GM21619 (cell line): ENCODE data around the gene U2AF1L4.

ENCODE experiments used
- ATAC-seq: cut with Tn5 transposase; IDR thresholded peaks from one replicate; pipeline ENCODE4 v1.9.1; 2021; ENCODE audit not compliant: unreplicated experiment

The U2AF1L4 gene

DNA sequence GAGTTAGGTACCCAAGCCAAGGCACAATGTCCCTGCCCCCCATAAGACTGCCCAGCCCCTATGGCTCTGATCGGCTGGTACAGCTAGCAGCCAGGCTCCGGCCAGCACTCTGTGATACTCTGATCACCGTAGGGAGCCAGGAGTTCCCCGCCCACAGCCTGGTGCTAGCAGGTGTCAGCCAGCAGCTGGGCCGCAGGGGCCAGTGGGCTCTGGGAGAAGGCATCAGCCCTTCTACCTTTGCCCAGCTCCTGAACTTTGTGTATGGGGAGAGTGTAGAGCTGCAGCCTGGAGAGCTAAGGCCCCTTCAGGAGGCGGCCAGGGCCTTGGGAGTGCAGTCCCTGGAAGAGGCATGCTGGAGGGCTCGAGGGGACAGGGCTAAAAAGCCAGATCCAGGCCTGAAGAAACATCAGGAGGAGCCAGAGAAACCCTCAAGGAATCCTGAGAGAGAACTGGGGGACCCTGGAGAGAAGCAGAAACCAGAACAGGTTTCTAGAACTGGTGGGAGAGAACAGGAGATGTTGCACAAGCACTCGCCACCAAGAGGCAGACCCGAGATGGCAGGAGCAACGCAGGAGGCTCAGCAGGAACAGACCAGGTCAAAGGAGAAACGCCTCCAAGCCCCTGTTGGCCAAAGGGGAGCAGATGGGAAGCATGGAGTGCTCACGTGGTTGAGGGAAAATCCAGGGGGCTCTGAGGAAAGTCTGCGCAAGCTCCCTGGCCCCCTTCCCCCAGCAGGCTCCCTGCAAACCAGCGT lies 30.4 kb downstream of the U2AF1L4 start:
- ATAC-seq, result no peak

DNA sequence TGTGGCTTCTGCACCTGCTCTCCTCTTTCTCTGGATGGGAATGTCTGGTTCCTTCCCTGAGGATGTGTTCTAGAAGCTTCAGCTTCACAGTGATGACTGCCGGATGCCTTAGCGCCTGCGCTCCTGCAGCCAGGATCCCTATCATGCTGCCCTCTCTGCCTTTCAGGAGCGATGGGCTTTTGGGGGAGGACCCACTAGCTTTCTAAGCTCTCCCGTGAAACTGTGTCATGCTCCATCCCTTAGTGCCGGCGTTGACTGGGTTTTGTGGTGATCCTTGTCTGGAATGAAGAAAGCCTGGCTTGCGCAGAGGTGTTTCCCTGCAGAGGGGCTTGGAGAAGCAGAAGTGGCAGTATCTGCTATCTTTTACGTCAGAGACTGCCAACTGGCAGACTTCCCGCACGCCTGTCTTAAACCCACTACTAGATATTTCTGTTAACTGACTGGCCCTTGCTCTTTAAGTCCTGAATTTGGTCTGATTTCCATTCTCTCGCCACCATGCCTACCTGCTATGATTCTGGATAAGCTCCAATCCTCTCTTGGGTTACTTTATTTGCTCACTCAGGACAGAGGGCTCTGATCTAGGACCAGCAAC lies 31.2 kb downstream of the U2AF1L4 start:
- ATAC-seq, result no peak

DNA sequence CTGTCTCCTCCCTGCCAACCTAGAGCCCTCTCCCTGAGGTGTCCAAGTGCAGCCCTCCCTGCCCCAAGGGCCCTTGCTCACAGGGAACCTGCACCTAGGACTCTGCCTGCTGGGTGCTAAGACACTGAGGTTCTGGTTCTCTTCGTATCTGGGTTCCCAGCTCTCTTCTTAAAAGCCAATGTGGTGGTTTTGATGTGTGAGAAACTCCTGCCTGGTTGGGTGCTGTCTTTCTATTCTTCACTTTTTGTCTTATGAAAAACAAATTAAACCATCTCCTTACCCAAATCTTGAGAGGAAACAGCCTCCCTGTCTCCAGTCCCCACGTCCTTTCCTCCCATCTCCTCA lies 31.7 kb downstream of the U2AF1L4 start:
- ATAC-seq, result no peak

DNA sequence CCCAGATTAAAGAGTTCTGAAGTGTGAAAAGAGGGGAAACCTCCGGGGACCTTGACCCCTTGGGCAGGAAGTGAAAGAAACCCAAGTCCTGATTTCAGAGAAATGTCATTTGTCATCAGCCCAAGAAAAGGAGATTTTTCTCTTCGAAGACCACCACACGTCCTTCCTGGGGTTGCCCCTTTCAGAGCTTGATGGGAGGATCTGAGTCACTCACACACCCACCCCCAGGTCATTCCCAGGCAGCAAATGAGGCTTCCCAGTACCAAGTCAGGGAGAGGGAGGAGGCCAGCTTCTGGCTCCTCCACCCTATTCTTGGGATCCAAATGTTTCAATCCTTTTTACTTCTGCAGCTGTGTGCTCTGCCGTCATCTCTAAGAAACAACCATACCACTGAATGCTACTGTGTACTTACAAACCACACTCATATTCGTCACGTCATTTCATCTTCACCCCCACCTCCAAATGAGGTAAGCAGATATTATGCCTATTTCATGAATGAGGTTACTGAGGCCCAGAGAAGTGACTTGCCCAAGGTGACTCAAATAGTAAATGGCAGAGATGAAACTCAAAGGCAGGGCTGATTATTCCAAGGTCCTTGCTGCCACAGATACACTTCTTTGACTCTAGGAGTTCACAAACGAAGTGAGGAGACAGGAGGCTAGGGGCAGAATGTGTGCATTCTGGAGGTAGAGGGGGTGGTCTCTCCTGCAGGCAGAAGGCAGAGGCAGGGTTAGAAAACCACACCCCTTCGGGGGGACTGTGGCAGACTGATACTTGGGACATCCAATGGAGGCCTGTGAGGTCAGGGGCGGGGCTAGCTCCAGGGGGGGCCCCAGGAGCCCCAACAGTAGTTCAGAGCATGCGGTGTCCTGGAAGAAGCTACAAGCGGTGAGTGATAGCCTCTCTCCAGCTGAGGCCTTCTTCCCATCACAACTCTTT lies 32.4 kb downstream of the U2AF1L4 start:
- no peak for ATAC-seq

DNA sequence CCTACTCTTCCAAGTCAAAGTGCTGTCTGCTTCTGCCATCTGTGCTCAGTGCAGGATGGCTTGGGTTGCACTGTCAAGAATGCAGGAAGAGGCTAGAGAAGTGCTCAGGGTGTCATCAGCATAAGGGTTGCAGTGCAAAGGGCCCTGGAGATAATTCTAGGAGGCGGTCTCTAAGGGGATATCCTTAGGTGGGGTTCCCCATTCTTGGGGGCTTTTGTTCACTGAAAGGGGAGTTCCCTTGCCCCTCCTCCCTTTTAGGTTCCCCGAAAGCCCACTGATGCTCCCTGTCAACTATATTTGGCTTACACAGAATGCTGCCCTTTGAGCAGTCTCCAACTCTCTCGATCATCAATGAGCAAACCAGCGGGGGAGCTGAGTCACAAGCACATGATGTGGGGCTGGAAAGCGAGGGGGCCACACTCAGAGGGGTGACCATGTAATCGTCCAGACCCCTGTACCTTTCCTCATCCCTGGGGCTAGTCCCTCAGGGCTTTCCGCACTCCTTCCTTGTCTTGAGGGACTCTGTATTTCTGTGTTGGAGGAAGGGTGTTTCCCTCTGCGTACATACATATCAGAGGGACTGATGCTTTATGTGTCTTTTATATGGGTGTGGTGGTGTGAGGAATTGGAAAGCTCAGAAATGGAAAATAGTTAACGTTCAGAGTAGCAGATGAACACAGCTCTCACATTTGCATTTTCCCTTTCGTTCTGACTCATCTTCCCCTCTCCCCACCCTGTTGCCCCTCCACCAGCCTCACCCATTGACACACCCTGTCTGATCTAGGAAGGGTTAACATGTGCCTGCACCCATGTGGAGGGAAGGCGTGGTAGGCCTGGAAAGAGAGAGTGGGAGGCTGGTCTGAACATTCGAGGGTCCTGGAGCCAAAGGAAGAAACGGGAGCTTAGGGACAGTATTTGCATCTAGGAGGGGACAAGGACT lies 34.2 kb downstream of the U2AF1L4 start:
- peak; percentile 28 for ATAC-seq

DNA sequence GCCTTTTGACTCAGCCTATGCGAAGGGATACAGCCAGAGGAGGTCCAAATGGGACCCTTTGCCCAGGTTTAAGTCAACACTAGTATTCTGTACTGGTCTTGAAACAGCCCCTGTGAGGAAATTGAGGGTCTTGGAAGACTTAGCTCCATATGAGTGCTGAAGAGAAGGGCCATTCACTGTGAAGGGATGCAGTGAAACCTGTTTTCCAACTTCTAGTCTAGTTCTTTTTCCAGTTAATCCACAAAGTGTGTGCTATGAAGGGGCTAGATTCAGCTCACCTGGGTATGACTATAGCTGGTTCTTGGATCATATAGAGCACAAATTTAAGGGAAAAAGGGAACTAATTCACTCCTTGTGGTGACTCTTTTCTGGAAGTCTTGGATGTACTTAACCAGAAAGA lies 36.8 kb downstream of the U2AF1L4 start:
- ATAC-seq, result no peak

DNA sequence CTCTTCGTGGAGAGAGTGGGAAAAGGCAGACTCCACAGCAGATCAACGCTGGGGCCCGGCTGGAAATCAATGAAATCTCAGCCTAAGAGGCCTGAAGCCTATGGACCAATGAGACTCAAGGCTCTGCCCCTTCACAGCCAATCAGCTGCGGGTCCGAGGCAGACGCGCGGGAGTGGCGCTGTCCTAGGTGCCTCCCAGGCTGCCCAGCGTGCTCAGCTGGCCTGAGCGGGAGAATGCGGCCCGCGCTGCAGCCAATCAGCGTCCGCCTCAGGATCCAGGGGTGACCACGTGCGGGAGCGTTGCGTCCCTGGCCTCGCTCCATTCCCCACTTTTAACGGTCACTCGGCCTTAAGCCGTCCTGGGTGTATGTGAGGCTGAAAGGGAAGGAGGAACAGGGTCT lies 41.0 kb downstream of the U2AF1L4 start, which contains the start of gene ZBTB32:
ZBTB32 (plus strand) TSS at position 341 of the 400 bp plus-strand sequence. CDS start 10,069 bp downstream, outside the sequence.
- no peak for ATAC-seq

DNA sequence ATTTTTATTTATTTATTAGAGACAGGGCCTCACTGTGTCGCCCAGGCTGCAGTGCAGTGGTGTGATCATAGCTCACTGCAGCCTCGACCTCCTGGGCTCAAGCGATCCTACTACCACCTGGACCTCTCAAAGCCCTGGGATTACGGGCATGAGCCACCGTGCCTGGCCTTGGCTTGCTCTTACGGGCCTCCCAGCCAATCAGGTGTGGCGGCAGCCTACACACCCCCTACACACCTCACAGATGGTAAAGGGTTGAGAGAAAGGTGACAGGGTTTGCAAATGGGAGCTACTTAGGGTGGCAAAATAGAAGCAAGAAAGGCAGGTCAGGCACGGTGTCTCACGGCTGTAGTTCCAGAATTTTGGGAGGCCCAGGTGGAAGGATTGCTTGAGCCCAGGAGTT lies 41.9 kb downstream of the U2AF1L4 start:
- no peak for ATAC-seq

DNA sequence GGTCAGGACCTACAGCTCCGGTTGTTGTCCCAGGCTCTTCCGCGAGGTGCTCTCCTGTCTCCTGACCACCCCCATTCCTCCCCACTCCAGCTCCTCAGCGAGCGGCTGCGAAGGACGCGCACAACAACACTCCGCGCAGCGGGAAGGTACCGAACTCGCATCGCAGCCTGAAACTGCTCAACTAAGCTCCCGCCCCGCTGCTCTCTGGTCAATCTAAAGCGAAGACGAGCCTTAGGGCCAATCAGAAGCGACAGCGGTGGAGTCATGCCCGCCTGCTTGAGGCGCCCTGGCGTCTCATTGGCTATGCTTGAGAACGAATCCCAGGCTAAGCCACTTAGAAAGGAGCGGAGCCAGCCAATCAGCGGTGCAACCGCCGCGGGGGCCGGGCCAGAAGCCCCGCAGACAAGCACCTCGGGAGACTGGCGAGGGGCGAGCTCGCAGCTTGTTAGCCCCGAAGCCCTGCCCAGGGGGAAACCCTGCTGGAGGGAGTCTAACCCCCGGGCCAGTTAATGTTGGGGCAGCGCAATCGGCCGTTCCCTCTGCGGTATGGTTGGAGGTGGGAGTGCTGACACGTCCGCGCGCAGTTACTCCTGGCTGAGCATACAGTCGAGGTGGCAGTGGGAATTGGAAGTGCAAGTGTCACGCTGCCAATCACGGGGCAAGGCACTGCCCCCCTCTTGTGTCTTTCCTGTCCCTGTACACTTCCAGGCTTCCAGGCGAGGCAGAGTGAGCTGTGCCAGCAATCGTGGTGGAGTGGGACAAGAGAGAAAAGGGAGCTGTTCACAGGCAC lies 42.8 kb downstream of the U2AF1L4 start:
- ATAC-seq, result peak; percentile 90

DNA sequence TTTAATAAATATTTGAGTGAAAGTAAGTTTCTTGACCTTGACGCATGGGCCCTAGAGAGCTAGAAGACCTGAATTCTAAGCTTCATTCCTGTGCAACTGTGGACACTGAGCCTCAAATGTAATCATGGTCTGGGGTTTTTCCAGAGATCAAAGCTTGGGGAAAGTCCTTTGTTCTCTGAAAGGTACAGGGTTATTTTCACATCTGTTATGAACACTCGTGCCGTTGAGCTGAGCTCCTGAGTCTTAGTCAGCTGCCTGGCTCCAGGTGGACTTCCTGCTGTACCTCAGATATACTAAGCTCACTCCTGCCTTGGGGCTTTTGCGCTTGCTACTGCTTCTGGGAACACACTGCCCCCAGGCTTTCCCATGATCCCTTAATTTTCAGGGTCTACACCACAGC lies 48.4 kb downstream of the U2AF1L4 start:
- ATAC-seq, result no peak

DNA sequence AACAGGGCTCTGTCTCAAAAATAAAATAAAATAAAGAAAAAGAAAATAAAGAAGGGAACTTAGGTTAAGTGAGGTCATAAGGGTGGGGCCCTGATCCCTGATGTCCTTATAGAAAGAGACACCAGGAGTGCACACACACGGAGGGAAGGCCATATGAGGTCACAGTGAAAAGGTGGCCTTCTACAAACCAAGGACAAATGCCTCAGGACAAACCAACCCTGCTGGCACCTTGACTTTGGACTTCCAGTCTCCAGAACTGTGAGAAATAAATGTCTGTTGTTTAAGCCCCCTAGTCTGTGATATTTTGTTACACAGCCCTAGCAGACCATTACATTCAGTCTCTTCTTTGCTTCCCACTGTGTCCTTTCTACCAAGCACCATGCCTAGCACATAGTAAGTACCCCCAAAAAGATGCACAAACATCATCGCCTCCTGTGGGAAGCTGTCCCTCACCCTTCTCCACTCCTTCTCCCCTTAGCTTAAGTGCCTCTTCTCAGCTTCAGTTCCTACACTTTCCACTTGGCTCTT lies 49.3 kb downstream of the U2AF1L4 start:
- ATAC-seq, result no peak

DNA sequence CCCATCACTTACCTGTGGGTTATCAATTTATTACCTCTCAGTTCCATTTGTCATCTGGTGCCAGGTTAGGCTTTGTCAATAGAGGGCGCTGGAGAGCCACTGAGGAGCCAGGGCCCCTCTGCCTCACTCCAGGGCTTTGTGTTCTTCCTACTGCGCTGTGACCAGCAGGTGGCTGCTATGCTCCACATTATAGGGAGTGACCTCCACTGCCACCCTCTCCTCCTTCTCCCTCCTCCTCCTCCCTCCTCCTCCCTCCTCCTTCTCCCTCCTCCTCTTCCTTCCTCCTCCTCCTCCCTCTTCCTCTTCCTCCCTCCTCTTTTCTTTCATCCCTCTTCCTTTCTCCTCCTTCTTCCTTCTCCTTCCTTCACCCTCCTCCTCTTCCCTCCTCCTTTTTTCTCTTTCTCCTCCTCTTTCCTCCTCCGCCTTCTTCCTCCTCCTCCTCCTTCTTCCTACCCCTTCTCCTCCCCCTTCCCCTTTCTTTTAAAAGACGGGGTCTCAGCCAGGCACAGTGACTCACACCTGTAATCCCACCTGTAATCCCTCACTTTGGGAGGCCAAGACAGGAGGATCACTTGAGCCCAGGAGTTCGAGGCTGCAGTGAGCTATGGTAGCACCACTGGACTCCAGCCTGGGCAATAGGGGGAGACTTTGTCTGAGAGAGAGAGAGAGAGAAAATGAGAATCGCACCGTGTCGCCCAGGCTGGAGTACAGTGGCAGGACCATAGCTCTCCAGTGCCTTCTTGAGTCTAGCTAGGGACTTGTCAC lies 51.2 kb downstream of the U2AF1L4 start:
- peak; percentile 72 for ATAC-seq

DNA sequence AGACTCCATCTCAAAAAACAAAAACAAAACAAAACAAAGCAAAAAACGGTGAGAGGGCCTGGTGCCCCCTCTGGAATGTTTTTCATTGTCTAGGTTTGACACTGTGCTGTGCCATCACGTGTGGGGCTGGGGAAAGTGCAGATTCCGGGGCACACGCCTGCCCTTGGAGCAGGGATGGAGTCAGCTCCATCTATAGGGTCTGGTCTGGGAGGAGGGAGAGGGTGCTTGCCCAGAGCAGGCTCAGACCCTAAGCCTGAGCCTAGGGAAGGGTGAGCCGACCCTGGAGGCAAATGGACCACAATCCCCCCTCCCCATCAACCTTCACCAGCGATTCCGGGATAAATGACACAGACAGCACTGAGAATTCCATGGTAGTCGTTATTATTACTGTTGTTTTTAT lies 51.8 kb downstream of the U2AF1L4 start:
- no peak for ATAC-seq
